ENCODE data around the gene FLII. TPM values are rescaled to one million over a fixed set of nuclear protein-coding genes. Genes with fewer than 3 reads are reported as not detected.

FLII gene
- polyA plus RNA-seq, 1 of the 3 experiments (the other 2 are of a cell fraction) = 244 TPM

DNA sequence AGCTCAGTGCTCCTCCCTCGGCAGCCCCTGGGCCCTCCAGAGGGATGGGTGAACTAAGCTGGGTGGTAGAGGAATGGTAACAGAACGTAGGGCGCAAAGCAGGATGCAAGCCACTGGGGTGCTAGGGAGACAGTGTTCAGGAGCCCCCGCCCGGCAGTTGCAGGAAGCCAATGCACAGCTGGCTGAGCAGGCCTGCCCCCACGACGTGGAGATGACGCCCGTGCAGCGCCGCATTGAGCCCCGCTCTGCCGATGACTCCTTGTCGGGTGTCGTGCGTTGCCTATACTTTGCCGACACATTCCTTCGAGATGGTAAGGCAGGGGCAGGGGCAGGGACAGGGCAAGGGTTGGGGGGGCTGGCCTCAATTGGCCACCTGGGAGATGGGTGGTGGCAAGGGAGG is 20.2 kb downstream of the FLII start:
- Histone ChIP-seq H3K36me3 (replicated peaks in 1 of 2; ENCODE audit: control insufficient read depth in 1 of 2, insufficient read depth in 2 of 2, low read length in 1 of 2) (peaks cover 0 to 37% of the 10 kb centered on the region in 2 experiments), H3K9ac (no peak overlapping the region), H3K9me2 (no peaks in the 10 kb centered on the region), H3K4me2 (no peak overlapping the region), H3K27me3 (ENCODE audit: insufficient read depth) (no peaks in the 10 kb centered on the region), H4K20me1 (ENCODE audit: insufficient read depth) (no peaks in the 10 kb centered on the region), H3F3A (replicated peaks; ENCODE audit: insufficient read depth) (peaks cover 4% of the 10 kb centered on the region), H3K4me3 (ENCODE audit: low read depth in 2 of 2, low read length in 1 of 2) (no peak overlapping the region), H3K4me1 (ENCODE audit: control insufficient read depth in 1 of 2, insufficient read depth in 2 of 2, low read depth in 1 of 2, low read length in 1 of 2) (peaks cover 0 to 6% of the 10 kb centered on the region in 2 experiments; a peak in 2 of 4 replicates), H3K27ac (ENCODE audit: low read depth in 2 of 2, low read length in 1 of 2) (no peak overlapping the region), H3K79me2 (ENCODE audit: insufficient read depth) (no peaks in the 10 kb centered on the region), H2AFZ (ENCODE audit: low read depth) (no peak overlapping the region), H3K9me3 (no peaks in the 10 kb centered on the region)
- CTCF ChIA-PET = interaction anchor here (4.4 kb wide), 1 partner anchor 10 kb away, joined by 26 read pairs; no protein-coding TSS in a partner anchor
- DNase-seq = no peak
- WGBS (ENCODE audit: low lambda C conversion rate) = 90% methylated on average over 5 of the region's 18 CpGs
- TF ChIP-seq CHD2 (IDR thresholded peaks at IDR 0.05; ENCODE audit: low read length, partially characterized antibody) = no peak
- POLR2A ChIA-PET = no interaction called here

DNA sequence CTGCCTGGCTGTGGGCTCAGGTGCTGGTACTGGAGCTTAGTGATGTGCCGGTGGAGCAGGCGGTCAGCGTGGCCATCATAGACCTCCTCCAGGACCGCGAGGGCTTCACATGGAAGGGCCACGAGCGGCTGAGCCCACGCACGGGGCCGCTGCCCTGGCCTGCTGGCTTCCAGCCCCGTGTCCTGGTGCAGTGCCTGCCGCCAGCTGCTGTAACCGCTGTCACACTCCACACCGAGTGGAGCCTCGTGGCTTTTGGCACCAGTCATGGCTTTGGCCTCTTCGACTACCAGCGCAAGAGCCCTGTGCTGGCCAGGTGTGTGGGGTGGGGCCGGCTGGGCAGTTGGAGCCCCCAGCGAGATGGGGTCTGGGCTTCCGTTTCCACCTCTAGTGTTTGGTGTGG is 21.1 kb downstream of the FLII start:
- ChIA-PET POLR2A (no interaction called here), CTCF (interaction anchor here (4.4 kb wide), 1 partner anchor 10 kb away, joined by 26 read pairs; no protein-coding TSS in a partner anchor)
- no peaks in the 10 kb centered on the region for H3K27me3 ChIP-seq (ENCODE audit: insufficient read depth)
- DNase-seq = no peak
- no peak overlapping the region for H3K4me2 ChIP-seq
- H3K36me3 ChIP-seq (replicated peaks in 1 of 2; ENCODE audit: control insufficient read depth in 1 of 2, insufficient read depth in 2 of 2, low read length in 1 of 2) = peaks cover 0 to 37% of the 10 kb centered on the region in 2 experiments
- no peak overlapping the region for H3K9ac ChIP-seq
- H3K4me1 ChIP-seq (ENCODE audit: control insufficient read depth in 1 of 2, insufficient read depth in 2 of 2, low read depth in 1 of 2, low read length in 1 of 2) = peaks cover 0 to 6% of the 10 kb centered on the region in 2 experiments; a peak in 2 of 4 replicates
- no peak for TF ChIP-seq JUND (IDR thresholded peaks at IDR 0.05)
- no peak for TF ChIP-seq GABPA (IDR thresholded peaks at IDR 0.05; ENCODE audit: low read depth)
- TF ChIP-seq, protein P1, sequence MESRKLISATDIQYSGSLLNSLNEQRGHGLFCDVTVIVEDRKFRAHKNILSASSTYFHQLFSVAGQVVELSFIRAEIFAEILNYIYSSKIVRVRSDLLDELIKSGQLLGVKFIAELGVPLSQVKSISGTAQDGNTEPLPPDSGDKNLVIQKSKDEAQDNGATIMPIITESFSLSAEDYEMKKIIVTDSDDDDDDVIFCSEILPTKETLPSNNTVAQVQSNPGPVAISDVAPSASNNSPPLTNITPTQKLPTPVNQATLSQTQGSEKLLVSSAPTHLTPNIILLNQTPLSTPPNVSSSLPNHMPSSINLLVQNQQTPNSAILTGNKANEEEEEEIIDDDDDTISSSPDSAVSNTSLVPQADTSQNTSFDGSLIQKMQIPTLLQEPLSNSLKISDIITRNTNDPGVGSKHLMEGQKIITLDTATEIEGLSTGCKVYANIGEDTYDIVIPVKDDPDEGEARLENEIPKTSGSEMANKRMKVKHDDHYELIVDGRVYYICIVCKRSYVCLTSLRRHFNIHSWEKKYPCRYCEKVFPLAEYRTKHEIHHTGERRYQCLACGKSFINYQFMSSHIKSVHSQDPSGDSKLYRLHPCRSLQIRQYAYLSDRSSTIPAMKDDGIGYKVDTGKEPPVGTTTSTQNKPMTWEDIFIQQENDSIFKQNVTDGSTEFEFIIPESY (IDR thresholded peaks at IDR 0.05; ENCODE audit: borderline replicate concordance, low read depth) = no peak
- TF ChIP-seq TAF1 (IDR thresholded peaks at IDR 0.05; ENCODE audit: borderline replicate concordance, low read depth, low read length) = no peak
- no peak for TF ChIP-seq FOSL2 (IDR thresholded peaks at IDR 0.05; ENCODE audit: borderline replicate concordance, low read depth)
- TF ChIP-seq EP300 (IDR thresholded peaks at IDR 0.05; ENCODE audit: borderline replicate concordance in 1 of 2, low read depth in 1 of 2, low read length in 1 of 2) = no peak
- TF ChIP-seq POLR2AphosphoS5 (IDR thresholded peaks at IDR 0.05; ENCODE audit: low read depth, low read length) = no peak
- no peak for TF ChIP-seq FOXJ3 (CRISPR knock-in tag; IDR thresholded peaks at IDR 0.05)
- no peak for TF ChIP-seq RFX5 (IDR thresholded peaks at IDR 0.05; ENCODE audit: low read length)
- TF ChIP-seq SMC3 (IDR thresholded peaks at IDR 0.05; ENCODE audit: low read depth, low read length) = no peak
- TF ChIP-seq, protein P2, sequence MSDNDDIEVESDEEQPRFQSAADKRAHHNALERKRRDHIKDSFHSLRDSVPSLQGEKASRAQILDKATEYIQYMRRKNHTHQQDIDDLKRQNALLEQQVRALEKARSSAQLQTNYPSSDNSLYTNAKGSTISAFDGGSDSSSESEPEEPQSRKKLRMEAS (IDR thresholded peaks at IDR 0.05; ENCODE audit: low read depth) = no peak
- TF ChIP-seq MXI1 (IDR thresholded peaks at IDR 0.05; ENCODE audit: low read depth, low read length) = no peak
- H4K20me1 ChIP-seq (ENCODE audit: insufficient read depth) = no peaks in the 10 kb centered on the region
- WGBS (ENCODE audit: low lambda C conversion rate) = 100% methylated on average over 4 of the region's 20 CpGs
- H3K9me3 ChIP-seq = no peaks in the 10 kb centered on the region
- H3K4me3 ChIP-seq (ENCODE audit: low read depth in 2 of 2, low read length in 1 of 2) = no peak overlapping the region
- H3F3A ChIP-seq (replicated peaks; ENCODE audit: insufficient read depth) = peaks cover 4% of the 10 kb centered on the region
- no peak overlapping the region for H2AFZ ChIP-seq (ENCODE audit: low read depth)
- H3K9me2 ChIP-seq = no peaks in the 10 kb centered on the region
- no peak overlapping the region for H3K27ac ChIP-seq (ENCODE audit: low read depth in 2 of 2, low read length in 1 of 2)
- 0 out of 2 replicates have a peak, but pooled peaks cover 3% of the 10 kb centered on the region for H3K79me2 ChIP-seq (ENCODE audit: insufficient read depth)

All from SK-N-SH (cell line).